Renal cortex interstitium (tissue), 15 donors: ENCODE measurements around the gene NUP93. TPM values are rescaled to one million over a fixed set of nuclear protein-coding genes. Genes with fewer than 3 reads are reported as not detected.

Experiments
- DNase-seq, 11 donors: peaks; one replicate each; pipeline ENCODE4 v3.0.0-alpha.2; 2013; ENCODE audit warnings: low read depth in 9 of 11, low spot score in 4 of 11; ENCODE audit errors: extremely low read depth in 1 of 11
- long read RNA-seq, 16 experiments: transcript quantifications; one replicate each; lab custom pipeline, GENCODE V29; 2026
- polyA plus RNA-seq, 3 donors: library from polyadenylated mRNA; unstranded; fragments of 120-200 nt; gene quantifications; one replicate each; pipeline ENCODE4 v1.2.1, GENCODE V29; 2013; ENCODE audit not compliant: insufficient read length in 3 of 3

NUP93 gene
- 100 to 1,000 TPM in 1 of 3 donors, 10 to 100 TPM in 2; 82.7 to 106 (median 89.4) TPM for polyA plus RNA-seq
- long read RNA-seq, donor 1, partial matches to known transcripts = 0 of 7 reads
- long read RNA-seq, donor 1, other reads (novel, unspliced or antisense) = 0 of 7 reads
- long read RNA-seq, donor 2, partial matches to known transcripts = 9 of 15 reads
- long read RNA-seq, donor 2, other reads (novel, unspliced or antisense) = 0 of 15 reads
- long read RNA-seq, donor 3, transcript NUP93-201 (22 exons, 2,741 nt) = major isoform, 9 of 13 reads
- long read RNA-seq, donor 3, partial matches to known transcripts = 0 of 13 reads
- long read RNA-seq, donor 3, other reads (novel, unspliced or antisense) = 0 of 13 reads
- long read RNA-seq, donor 4, transcript NUP93-201 (22 exons, 2,741 nt) = major isoform, 7 of 10 reads
- long read RNA-seq, donor 4, partial matches to known transcripts = 0 of 10 reads
- long read RNA-seq, donor 4, other reads (novel, unspliced or antisense) = 0 of 10 reads
- long read RNA-seq, donor 5 = 0 reads
- long read RNA-seq, donor 6, transcript NUP93-206 (2 exons, 458 nt) = major isoform, 7 of 13 reads
- long read RNA-seq, donor 6, transcript NUP93-201 (22 exons, 2,741 nt) = minor isoform, 5 of 13 reads
- long read RNA-seq, donor 6, partial matches to known transcripts = 0 of 13 reads
- long read RNA-seq, donor 6, other reads (novel, unspliced or antisense) = 0 of 13 reads
- long read RNA-seq, donor 7, partial matches to known transcripts = 10 of 19 reads
- long read RNA-seq, donor 7, other reads (novel, unspliced or antisense) = 0 of 19 reads
- long read RNA-seq, donor 8 = 0 reads
- long read RNA-seq, donor 9, partial matches to known transcripts = 0 of 14 reads
- long read RNA-seq, donor 9, other reads (novel, unspliced or antisense) = 0 of 14 reads
- long read RNA-seq, donor 10, partial matches to known transcripts = 8 of 15 reads
- long read RNA-seq, donor 10, other reads (novel, unspliced or antisense) = 0 of 15 reads
- long read RNA-seq, donor 11, transcript NUP93-201 (22 exons, 2,741 nt) = major isoform, 5 of 5 reads
- long read RNA-seq, donor 11, partial matches to known transcripts = 0 of 5 reads
- long read RNA-seq, donor 11, other reads (novel, unspliced or antisense) = 0 of 5 reads
- long read RNA-seq, donor 12, partial matches to known transcripts = 0 of 2 reads
- long read RNA-seq, donor 12, other reads (novel, unspliced or antisense) = 0 of 2 reads
- long read RNA-seq, donor 13 = 0 reads
- long read RNA-seq, donor 14, partial matches to known transcripts = 0 of 6 reads
- long read RNA-seq, donor 14, other reads (novel, unspliced or antisense) = 0 of 6 reads
- long read RNA-seq, donor 15, transcript NUP93-201 (22 exons, 2,741 nt) = major isoform, 6 of 10 reads
- long read RNA-seq, donor 15, partial matches to known transcripts = 0 of 10 reads
- long read RNA-seq, donor 15, other reads (novel, unspliced or antisense) = 0 of 10 reads
- long read RNA-seq, donor 16, transcript NUP93-201 (22 exons, 2,741 nt) = major isoform, 12 of 35 reads
- long read RNA-seq, donor 16, transcript NUP93-210 (20 exons, 2,875 nt) = minor isoform, 7 of 35 reads
- long read RNA-seq, donor 16, transcript NUP93-206 (2 exons, 458 nt) = minor isoform, 5 of 35 reads
- long read RNA-seq, donor 16, partial matches to known transcripts = 7 of 35 reads
- long read RNA-seq, donor 16, other reads (novel, unspliced or antisense) = 0 of 35 reads

- peak; percentile 77 to 94 (median 88) for DNase-seq
These were observed at the start of gene NUP93 for GRCh38 chr16:56729735-56730662. Gene NUP93, plus strand, starts transcription at chr16:56730129. Its CDS starts 18,119 bp downstream, at chr16:56748248.

- DNase-seq = peak; percentile 49 to 82 (median 73)
These were observed 47.8 kb upstream of the NUP93 start, which contains the start of gene MT1X for GRCh38 chr16:56681939-56682702. Gene MT1X, plus strand, starts transcription at chr16:56682470. Its CDS starts 71 bp downstream, at chr16:56682541.

GRCh38 chr16:56682703-56683397 lies 47.1 kb upstream of the NUP93 start:
- DNase-seq = no peak

- DNase-seq = no peak
These were observed 46.3 kb upstream of the NUP93 start for GRCh38 chr16:56683424-56684172.

GRCh38 chr16:56684256-56684925 lies 45.5 kb upstream of the NUP93 start:
- DNase-seq = no peak

GRCh38 chr16:56684926-56685590 lies 44.9 kb upstream of the NUP93 start:
- DNase-seq = no peak

GRCh38 chr16:56686758-56687157 lies 43.2 kb upstream of the NUP93 start:
- DNase-seq = no peak

- no peak for DNase-seq
These were observed 41.2 kb upstream of the NUP93 start for GRCh38 chr16:56688762-56689161.

GRCh38 chr16:56689171-56689570 lies 40.8 kb upstream of the NUP93 start:
- no peak for DNase-seq

- no peak for DNase-seq
These were observed 39.4 kb upstream of the NUP93 start for GRCh38 chr16:56690420-56691122.

- peak in 3 of 11 donors; percentile 26 to 50 (median 40) for DNase-seq
These were observed 38.0 kb upstream of the NUP93 start for GRCh38 chr16:56691885-56692284.

- DNase-seq = no peak
These were observed 34.7 kb upstream of the NUP93 start for GRCh38 chr16:56695246-56695645.

- no peak for DNase-seq
These were observed 32.3 kb upstream of the NUP93 start for GRCh38 chr16:56697456-56698155.
